Loucy (cell line): ENCODE data around the gene OSM.
A peak's percentile ranks its signal among the peaks of the same experiment; 100 is the strongest.

ENCODE experiments used
- H2AFZ ChIP-seq: fragments of 200-600 bp; sonication (generic); 2 replicates; pipeline ENCODE4 v1.6.0; 2016; ENCODE audit warnings: antibody characterized with exemption, mild to moderate bottlenecking, low read length, moderate library complexity
- H3F3A ChIP-seq: fragments of 200-600 bp; 2 replicates; pipeline ENCODE4 v1.6.0; 2016; ENCODE audit warnings: antibody characterized with exemption, low read depth, mild to moderate bottlenecking
- H3K27me3 ChIP-seq: fragments of 200-600 bp; sonication (generic); 2 replicates; pipeline ENCODE4 v1.6.1; 2014; ENCODE audit warnings: low read length, mild to moderate bottlenecking; ENCODE audit not compliant: insufficient read depth, poor library complexity, severe bottlenecking
- H3K36me3 ChIP-seq: fragments of 200-600 bp; sonication (generic); 2 replicates; pipeline ENCODE4 v1.6.1; 2016; ENCODE audit warnings: low read length; ENCODE audit not compliant: insufficient read depth
- H3K4me1 ChIP-seq: fragments of 200-600 bp; sonication (generic); 2 replicates; pipeline ENCODE4 v1.5.1; 2014; ENCODE audit warnings: low read length, mild to moderate bottlenecking; ENCODE audit not compliant: insufficient read depth, poor library complexity, severe bottlenecking
- H3K4me2 ChIP-seq: fragments of 200-600 bp; sonication (generic); 2 replicates; pipeline ENCODE4 v1.6.0; 2014; ENCODE audit warnings: antibody characterized with exemption, low read length, low read depth, mild to moderate bottlenecking; ENCODE audit not compliant: poor library complexity, severe bottlenecking
- H3K4me3 ChIP-seq: fragments of 200-600 bp; sonication (generic); 2 replicates; pipeline ENCODE4 v1.5.1; 2014; ENCODE audit warnings: low read length, mild to moderate bottlenecking, mixed read lengths; ENCODE audit not compliant: poor library complexity, severe bottlenecking
- H3K79me2 ChIP-seq: fragments of 200-600 bp; sonication (generic); 2 replicates; pipeline ENCODE4 v1.6.1; 2014; ENCODE audit warnings: low read length; ENCODE audit not compliant: insufficient read depth
- H3K9ac ChIP-seq: fragments of 200-600 bp; sonication (generic); 2 replicates; pipeline ENCODE4 v1.6.0; 2014; ENCODE audit warnings: mild to moderate bottlenecking, low read depth, low read length, moderate library complexity; ENCODE audit not compliant: poor library complexity, severe bottlenecking
- H3K9me2 ChIP-seq: fragments of 200-600 bp; sonication (generic); replicated peaks from 2 replicates; pipeline ENCODE4 v1.6.1; 2016; ENCODE audit warnings: low read depth, low read length, mixed read lengths
- H3K9me3 ChIP-seq: fragments of 200-600 bp; sonication (generic); 2 replicates; pipeline ENCODE4 v1.6.1; 2014; ENCODE audit warnings: mild to moderate bottlenecking, antibody characterized with exemption, low read length, low read depth; ENCODE audit not compliant: insufficient read depth
- H4K20me1 ChIP-seq: fragments of 200-600 bp; sonication (generic); 2 replicates; pipeline ENCODE4 v1.6.0; 2014; ENCODE audit warnings: antibody characterized with exemption, low read length, mild to moderate bottlenecking; ENCODE audit not compliant: insufficient read depth, poor library complexity, severe bottlenecking
- CTCF ChIP-seq: fragments of 200-600 bp; sonication (generic); conservative IDR thresholded peaks from 2 replicates; pipeline ENCODE4 v1.5.1; 2014; ENCODE audit warnings: mild to moderate bottlenecking, antibody characterized with exemption, low read length
- EZH2phosphoT487 ChIP-seq: fragments of 200-600 bp; IDR thresholded peaks from 2 replicates; pipeline ENCODE4 v1.6.1; 2018; ENCODE audit warnings: antibody characterized with exemption, mild to moderate bottlenecking, moderate library complexity, borderline replicate concordance

OSM gene

GRCh38 chr22:30266445-30267381 is at the start of gene OSM:
Gene OSM (minus strand): TSS chr22:30266851. CDS start chr22:30266799, 52 bp downstream.
- Histone ChIP-seq H3K27me3 (no peaks in the 10 kb centered on the region), H3K36me3 (no peaks in the 10 kb centered on the region; the same call in 1 of the 2 replicates), H3K4me3 (peak within 1 kb of the TSS; percentile 91), H2AFZ (no peak within 1 kb of the TSS), H4K20me1 (peaks cover 8% of the 10 kb centered on the region), H3K4me1 (peaks cover 26% of the 10 kb centered on the region), H3K9me3 (no peaks in the 10 kb centered on the region), H3K79me2 (peaks cover 32% of the 10 kb centered on the region), H3K4me2 (peak within 1 kb of the TSS; percentile 82), H3K9ac (peak within 1 kb of the TSS; percentile 96), H3K9me2 (no peaks in the 10 kb centered on the region), H3F3A (no peaks in the 10 kb centered on the region)
- TF ChIP-seq CTCF (no peak), EZH2phosphoT487 (no peak)

- Histone ChIP-seq H3K79me2 (peaks cover 98% of the 10 kb centered on the region), H3K4me3 (no peak overlapping the region), H3K9me2 (no peaks in the 10 kb centered on the region), H4K20me1 (peaks cover 3% of the 10 kb centered on the region), H3K4me2 (peak overlapping the region; percentile 66), H3K27me3 (no peaks in the 10 kb centered on the region), H3K9me3 (no peaks in the 10 kb centered on the region), H3K9ac (no peak overlapping the region), H3K4me1 (peaks cover 74% of the 10 kb centered on the region), H3K36me3 (no peaks in the 10 kb centered on the region), H3F3A (no peaks in the 10 kb centered on the region), H2AFZ (no peak overlapping the region)
- TF ChIP-seq CTCF (no peak), EZH2phosphoT487 (no peak)
Observed at GRCh38 chr22:30315962-30316576, 49.4 kb upstream of the OSM start.

- Histone ChIP-seq H3K36me3 (no peaks in the 10 kb centered on the region; the same call in 1 of the 2 replicates), H3K79me2 (peaks cover 98% of the 10 kb centered on the region), H3K9me3 (no peaks in the 10 kb centered on the region), H4K20me1 (peaks cover 3% of the 10 kb centered on the region), H3K9ac (peak overlapping the region; percentile 20), H3F3A (no peaks in the 10 kb centered on the region), H2AFZ (no peak overlapping the region), H3K4me1 (peaks cover 80% of the 10 kb centered on the region), H3K9me2 (no peaks in the 10 kb centered on the region), H3K4me2 (peak overlapping the region; percentile 66), H3K4me3 (no peak overlapping the region), H3K27me3 (no peaks in the 10 kb centered on the region)
- TF ChIP-seq CTCF (no peak), EZH2phosphoT487 (no peak)
Observed at GRCh38 chr22:30314915-30315314, 48.3 kb upstream of the OSM start.
